ENCODE measurements around the gene RPL15.
"Not testable (repeated sequence)": the region's sequence is repeated elsewhere in the genome, so short reads cannot be mapped to it uniquely, and the experiment has no call there.

RPL15 gene

GRCh38 chr3:23916886-23917678 lies at the start of gene RPL15, which contains the start of gene NKIRAS1:
Gene RPL15 (plus strand): TSS chr3:23917132. CDS start chr3:23917860, 728 bp downstream.
Gene NKIRAS1 (minus strand): TSS chr3:23916990. CDS start chr3:23910904, 6,086 bp downstream.
- peak; percentile 97 for DNase-seq (ENCODE audit: low spot score)

GRCh38 chr3:23867400-23867799 lies 49.5 kb upstream of the RPL15 start:
- DNase-seq (ENCODE audit: low spot score), result no peak

- no peak for DNase-seq (ENCODE audit: low spot score)
Observed at GRCh38 chr3:23867838-23868237, 49.1 kb upstream of the RPL15 start.

GRCh38 chr3:23869977-23870662 lies 46.8 kb upstream of the RPL15 start:
- no peak for DNase-seq (ENCODE audit: low spot score)

- not testable (repeated sequence) for DNase-seq (ENCODE audit: low spot score)
Observed at GRCh38 chr3:23870663-23871043, 46.3 kb upstream of the RPL15 start.

- DNase-seq (ENCODE audit: low spot score), result not testable (repeated sequence)
Observed at GRCh38 chr3:23871361-23871760, 45.6 kb upstream of the RPL15 start.

GRCh38 chr3:23872330-23872729 lies 44.6 kb upstream of the RPL15 start:
- no peak for DNase-seq (ENCODE audit: low spot score)

GRCh38 chr3:23873941-23874340 lies 43.0 kb upstream of the RPL15 start:
- DNase-seq (ENCODE audit: low spot score), result no peak

GRCh38 chr3:23874359-23875112 lies 42.4 kb upstream of the RPL15 start:
- DNase-seq (ENCODE audit: low spot score), result no peak

- no peak for DNase-seq (ENCODE audit: low spot score)
Observed at GRCh38 chr3:23875113-23875725, 41.7 kb upstream of the RPL15 start.

GRCh38 chr3:23876923-23877322 lies 40.0 kb upstream of the RPL15 start:
- DNase-seq (ENCODE audit: low spot score), result no peak

- no peak for DNase-seq (ENCODE audit: low spot score)
Observed at GRCh38 chr3:23877329-23877980, 39.5 kb upstream of the RPL15 start.

- DNase-seq (ENCODE audit: low spot score), result no peak
Observed at GRCh38 chr3:23879485-23879884, 37.4 kb upstream of the RPL15 start.

- peak; percentile 65 for DNase-seq (ENCODE audit: low spot score)
Observed at GRCh38 chr3:23880703-23881339, 36.1 kb upstream of the RPL15 start.

GRCh38 chr3:23881993-23882392 lies 34.9 kb upstream of the RPL15 start:
- DNase-seq (ENCODE audit: low spot score), result not testable (repeated sequence)

- no peak for DNase-seq (ENCODE audit: low spot score)
Observed at GRCh38 chr3:23882487-23882918, 34.4 kb upstream of the RPL15 start.

GRCh38 chr3:23884481-23884880 lies 32.5 kb upstream of the RPL15 start:
- no peak for DNase-seq (ENCODE audit: low spot score)

GRCh38 chr3:23885210-23885609 lies 31.7 kb upstream of the RPL15 start:
- DNase-seq (ENCODE audit: low spot score), result no peak

- no peak for DNase-seq (ENCODE audit: low spot score)
Observed at GRCh38 chr3:23886311-23886710, 30.6 kb upstream of the RPL15 start.

GRCh38 chr3:23888617-23889228 lies 28.2 kb upstream of the RPL15 start:
- peak; percentile 39 for DNase-seq (ENCODE audit: low spot score)

GRCh38 chr3:23889386-23889785 lies 27.5 kb upstream of the RPL15 start:
- no peak for DNase-seq (ENCODE audit: low spot score)

Data from kidney capillary endothelial cell (primary cell).